CD4-positive, alpha-beta T cell treated with Interleukin-4 for 1 hour (primary cell): ENCODE results near the gene RHD.
"Not testable (repeated sequence)": the region's sequence is repeated elsewhere in the genome, so short reads cannot be mapped to it uniquely, and the experiment has no call there.

Experiments
- DNase-seq, 2 donors: peaks; one replicate each; pipeline ENCODE4 v3.0.0-alpha.2; 2020 to 2022

The RHD gene

GRCh38 chr1:25257196-25257595 lies 15.1 kb upstream of the RHD start:
- DNase-seq, result no peak

- DNase-seq, result not testable (repeated sequence)
Measured at GRCh38 chr1:25259813-25260212, 12.5 kb upstream of the RHD start.

GRCh38 chr1:25260336-25260735 lies 12.0 kb upstream of the RHD start:
- DNase-seq, result not testable (repeated sequence)

- peak; percentile 20 to 28 for DNase-seq
Measured at GRCh38 chr1:25266554-25267287, 5.6 kb upstream of the RHD start.

- DNase-seq, result peak; percentile 90 to 92
Measured at GRCh38 chr1:25267288-25268142, 4.8 kb upstream of the RHD start.

- not testable (repeated sequence) for DNase-seq
Measured at GRCh38 chr1:25268143-25268760, 4.1 kb upstream of the RHD start.

GRCh38 chr1:25275648-25276047 lies 3.3 kb downstream of the RHD start:
- not testable (repeated sequence) for DNase-seq

- not testable (repeated sequence) for DNase-seq
Measured at GRCh38 chr1:25277295-25277694, 5.0 kb downstream of the RHD start.

- not testable (repeated sequence) for DNase-seq
Measured at GRCh38 chr1:25278358-25278757, 6.0 kb downstream of the RHD start.

- not testable (repeated sequence) for DNase-seq
Measured at GRCh38 chr1:25278790-25279189, 6.5 kb downstream of the RHD start.

- not testable (repeated sequence) for DNase-seq
Measured at GRCh38 chr1:25279693-25280111, 7.4 kb downstream of the RHD start.

- DNase-seq, result not testable (repeated sequence)
Measured at GRCh38 chr1:25285862-25286261, 13.6 kb downstream of the RHD start.

GRCh38 chr1:25287164-25287563 lies 14.9 kb downstream of the RHD start:
- not testable (repeated sequence) for DNase-seq

GRCh38 chr1:25288573-25289101 lies 16.3 kb downstream of the RHD start:
- DNase-seq, result not testable (repeated sequence)

- peak in 1 of 2 donors; percentile 1 for DNase-seq
Measured at GRCh38 chr1:25290043-25290442, 17.7 kb downstream of the RHD start.

GRCh38 chr1:25293426-25293825 lies 21.1 kb downstream of the RHD start:
- not testable (repeated sequence) for DNase-seq

- DNase-seq, result not testable (repeated sequence)
Measured at GRCh38 chr1:25294889-25295826, 22.8 kb downstream of the RHD start.

GRCh38 chr1:25296501-25296900 lies 24.2 kb downstream of the RHD start:
- not testable (repeated sequence) for DNase-seq

GRCh38 chr1:25300729-25301128 lies 28.4 kb downstream of the RHD start:
- not testable (repeated sequence) for DNase-seq

GRCh38 chr1:25302330-25302729 lies 30.0 kb downstream of the RHD start:
- DNase-seq, result not testable (repeated sequence)

GRCh38 chr1:25304936-25305335 lies 32.6 kb downstream of the RHD start:
- DNase-seq, result not testable (repeated sequence)

GRCh38 chr1:25308168-25308567 lies 35.9 kb downstream of the RHD start:
- not testable (repeated sequence) for DNase-seq
